Measurements from ENCODE around the gene TBC1D22A.

TBC1D22A gene

GRCh38 chr22:47005506-47006408, 243.3 kb downstream of the TBC1D22A start:
- DNase-seq, result no peak

GRCh38 chr22:47006433-47006832, 244.0 kb downstream of the TBC1D22A start:
- DNase-seq, result no peak

- DNase-seq, result no peak
Measured at GRCh38 chr22:47006869-47007268, 244.4 kb downstream of the TBC1D22A start.

GRCh38 chr22:47007496-47007895, 245.0 kb downstream of the TBC1D22A start:
- DNase-seq, result no peak

GRCh38 chr22:47008208-47008885, 245.9 kb downstream of the TBC1D22A start:
- no peak for DNase-seq

- DNase-seq, result no peak
Measured at GRCh38 chr22:47009304-47010101, 247.1 kb downstream of the TBC1D22A start.

GRCh38 chr22:47010211-47010610, 247.8 kb downstream of the TBC1D22A start:
- no peak for DNase-seq

GRCh38 chr22:47011131-47011858, 248.8 kb downstream of the TBC1D22A start:
- no peak for DNase-seq

- no peak for DNase-seq
Measured at GRCh38 chr22:47011859-47012258, 249.4 kb downstream of the TBC1D22A start.

- no peak for DNase-seq
Measured at GRCh38 chr22:47012589-47013370, 250.3 kb downstream of the TBC1D22A start.

GRCh38 chr22:47013861-47014635, 251.6 kb downstream of the TBC1D22A start:
- no peak for DNase-seq

- no peak for DNase-seq
Measured at GRCh38 chr22:47014636-47015345, 252.3 kb downstream of the TBC1D22A start.

GRCh38 chr22:47015589-47016178, 253.2 kb downstream of the TBC1D22A start:
- DNase-seq, result no peak

GRCh38 chr22:47016631-47017030, 254.2 kb downstream of the TBC1D22A start:
- no peak for DNase-seq

GRCh38 chr22:47017245-47017644, 254.8 kb downstream of the TBC1D22A start:
- no peak for DNase-seq

- no peak for DNase-seq
Measured at GRCh38 chr22:47018010-47018910, 255.8 kb downstream of the TBC1D22A start.

GRCh38 chr22:47019012-47019790, 256.8 kb downstream of the TBC1D22A start:
- DNase-seq, result no peak

- DNase-seq, result no peak
Measured at GRCh38 chr22:47020166-47020565, 257.7 kb downstream of the TBC1D22A start.

All from NCI-H446 (cell line).